ENCODE measurements around the gene NT5E. TPM values are rescaled to one million over a fixed set of nuclear protein-coding genes. Genes with fewer than 3 reads are reported as not detected.
"Not testable (repeated sequence)": the region's sequence is repeated elsewhere in the genome, so short reads cannot be mapped to it uniquely, and the experiment has no call there.

NT5E gene
- total RNA-seq, 4 donors from 2014 or later, result 0.68 to 6.7 (median 3.2) TPM

DNA sequence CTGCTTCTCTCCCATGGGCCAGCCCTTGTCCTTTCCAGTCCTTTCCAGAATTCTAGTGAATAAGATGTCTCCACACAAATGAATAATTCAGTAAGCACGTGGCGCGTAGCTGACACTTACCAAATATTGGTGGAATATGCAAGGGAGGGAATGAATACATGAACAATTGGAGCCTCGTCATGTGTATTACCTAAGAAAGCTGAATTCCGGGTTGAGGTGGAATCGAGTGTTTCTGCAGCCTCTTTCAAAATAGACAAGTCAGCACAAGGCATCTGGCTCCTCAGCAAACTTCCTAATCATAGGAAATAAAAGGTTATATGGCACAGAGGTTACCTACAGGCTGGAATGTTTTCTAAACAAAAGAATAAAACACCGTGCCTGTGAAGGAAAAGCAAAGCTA lies 47.0 kb upstream of the NT5E start:
- Histone ChIP-seq H3K9me3 (no peaks in the 10 kb centered on the region), H3K27ac (peak overlapping the region; percentile 47 to 78 (median 75)), H3K4me3 (no peak overlapping the region), H3K36me3 (no peaks in the 10 kb centered on the region), H3K4me1 (peaks cover 21 to 53% (median 28%) of the 10 kb centered on the region in 3 donors), H3K27me3 (no peaks in the 10 kb centered on the region)
- TF ChIP-seq POLR2A (IDR thresholded peaks at IDR 0.05), result no peak
- TF ChIP-seq, protein P1, sequence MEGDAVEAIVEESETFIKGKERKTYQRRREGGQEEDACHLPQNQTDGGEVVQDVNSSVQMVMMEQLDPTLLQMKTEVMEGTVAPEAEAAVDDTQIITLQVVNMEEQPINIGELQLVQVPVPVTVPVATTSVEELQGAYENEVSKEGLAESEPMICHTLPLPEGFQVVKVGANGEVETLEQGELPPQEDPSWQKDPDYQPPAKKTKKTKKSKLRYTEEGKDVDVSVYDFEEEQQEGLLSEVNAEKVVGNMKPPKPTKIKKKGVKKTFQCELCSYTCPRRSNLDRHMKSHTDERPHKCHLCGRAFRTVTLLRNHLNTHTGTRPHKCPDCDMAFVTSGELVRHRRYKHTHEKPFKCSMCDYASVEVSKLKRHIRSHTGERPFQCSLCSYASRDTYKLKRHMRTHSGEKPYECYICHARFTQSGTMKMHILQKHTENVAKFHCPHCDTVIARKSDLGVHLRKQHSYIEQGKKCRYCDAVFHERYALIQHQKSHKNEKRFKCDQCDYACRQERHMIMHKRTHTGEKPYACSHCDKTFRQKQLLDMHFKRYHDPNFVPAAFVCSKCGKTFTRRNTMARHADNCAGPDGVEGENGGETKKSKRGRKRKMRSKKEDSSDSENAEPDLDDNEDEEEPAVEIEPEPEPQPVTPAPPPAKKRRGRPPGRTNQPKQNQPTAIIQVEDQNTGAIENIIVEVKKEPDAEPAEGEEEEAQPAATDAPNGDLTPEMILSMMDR (IDR thresholded peaks at IDR 0.05), result no peak
- 27 to 46% methylated on average over 7 of the region's 7 CpGs for WGBS, 2 donors
- intact Hi-C loops (cut with DNase I), result no loop called here
- no peak for DNase-seq

DNA sequence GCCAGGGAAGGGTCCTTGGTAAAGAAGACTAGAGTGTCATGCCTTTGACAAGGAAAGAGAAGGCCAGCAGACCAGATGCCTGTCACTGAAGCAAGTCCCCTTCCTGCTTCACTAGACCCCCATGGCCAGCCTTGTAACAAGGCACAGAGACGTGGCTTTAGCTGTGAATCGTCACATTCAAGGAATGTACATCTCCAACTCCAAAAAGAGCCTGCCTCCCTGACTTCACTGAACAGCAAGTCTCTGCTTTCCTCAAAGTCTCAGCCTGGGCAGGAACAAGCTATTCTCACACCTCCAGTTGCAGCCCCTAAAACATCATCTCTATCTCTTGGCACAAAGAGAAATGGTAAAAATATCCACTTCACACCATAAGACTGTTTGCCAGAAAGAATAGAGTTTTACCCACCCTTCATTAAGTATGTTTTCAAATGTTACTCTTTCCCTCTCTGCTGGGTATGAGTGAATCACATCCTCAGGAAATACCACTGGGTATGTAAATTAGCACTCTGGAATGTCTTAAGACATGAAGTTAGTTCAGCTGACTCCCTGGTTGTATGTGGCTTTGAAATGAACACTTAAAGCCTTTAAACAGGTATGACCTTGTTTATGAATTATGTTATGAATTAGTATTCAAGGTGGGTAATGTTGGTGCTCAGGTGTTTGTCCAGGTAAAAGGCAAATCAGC lies 46.4 kb upstream of the NT5E start:
- no peaks in the 10 kb centered on the region for H3K27me3 ChIP-seq
- H3K27ac ChIP-seq, result peak overlapping the region; percentile 47 to 78 (median 75)
- no peaks in the 10 kb centered on the region for H3K36me3 ChIP-seq
- H3K9me3 ChIP-seq, result no peaks in the 10 kb centered on the region
- H3K4me1 ChIP-seq, result peaks cover 21 to 53% (median 28%) of the 10 kb centered on the region in 3 donors
- 43 to 52% methylated on average over 2 of the region's 2 CpGs for WGBS, 2 donors
- H3K4me3 ChIP-seq, result no peak overlapping the region
- TF ChIP-seq, protein P1 (IDR thresholded peaks at IDR 0.05), result no peak
- TF ChIP-seq POLR2A (IDR thresholded peaks at IDR 0.05), result no peak
- DNase-seq, result no peak
- intact Hi-C loops (cut with DNase I), result no loop called here

DNA sequence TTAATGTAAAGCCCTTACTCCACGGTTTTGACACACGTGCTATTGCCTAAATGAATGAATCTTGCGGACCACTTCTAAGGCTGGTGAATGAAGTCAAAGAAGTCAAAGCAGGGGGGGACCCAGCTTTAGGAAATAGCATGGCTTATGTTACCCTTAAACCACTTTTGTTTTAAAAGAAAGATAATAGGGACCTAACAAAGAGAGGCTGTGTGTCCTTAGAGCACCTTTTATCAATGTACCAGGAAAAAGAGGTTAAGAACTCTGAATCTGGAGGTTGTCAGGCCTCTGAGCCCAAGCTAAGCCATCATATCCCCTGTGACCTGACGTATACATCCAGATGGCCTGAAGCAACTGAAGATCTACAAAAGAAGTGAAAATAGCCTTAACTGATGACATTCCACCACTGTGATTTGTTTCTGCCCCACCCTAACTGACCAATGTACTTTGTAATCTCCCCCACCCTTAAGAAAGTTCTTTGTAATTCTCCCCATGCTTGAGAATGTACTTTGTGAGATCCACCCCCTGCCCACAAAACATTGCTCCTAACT lies 45.8 kb upstream of the NT5E start:
- 46 to 60% methylated on average over 4 of the region's 4 CpGs for WGBS, 2 donors
- peak overlapping the region; percentile 47 to 78 (median 75) for H3K27ac ChIP-seq

DNA sequence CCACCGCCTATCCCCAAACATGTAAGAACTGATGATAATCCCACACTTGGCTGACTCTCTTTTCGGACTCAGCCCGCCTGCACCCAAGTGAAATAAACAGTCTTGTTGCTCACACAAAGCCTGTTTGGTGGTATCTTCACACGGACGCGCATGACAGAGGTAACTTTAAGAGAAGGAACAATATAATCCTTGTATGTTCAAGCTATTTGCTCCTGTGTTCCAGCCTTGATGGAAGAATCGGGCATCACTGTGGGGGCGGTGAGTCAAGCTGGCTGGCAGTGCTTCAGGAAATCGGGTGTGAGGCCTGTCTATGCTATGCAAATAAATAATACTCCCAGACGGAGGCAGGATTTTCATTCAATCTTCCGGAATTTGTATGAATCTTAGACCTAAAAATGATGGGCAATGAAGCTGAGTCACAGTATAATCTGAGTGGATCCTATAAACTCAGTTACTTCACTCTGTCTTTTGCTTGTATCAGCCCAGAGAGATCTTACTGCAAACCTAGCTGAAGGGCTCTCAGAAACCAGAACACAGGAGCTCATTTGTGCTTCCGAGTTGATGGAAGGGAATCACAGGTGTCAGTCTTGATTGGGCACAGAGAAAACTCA lies 45.2 kb upstream of the NT5E start:
- DNase-seq, result no peak
- intact Hi-C loops (cut with DNase I), result no loop called here
- no peaks in the 10 kb centered on the region for H3K27me3 ChIP-seq
- no peak overlapping the region for H3K4me3 ChIP-seq
- peak overlapping the region; percentile 47 to 78 (median 75) for H3K27ac ChIP-seq
- H3K9me3 ChIP-seq, result no peaks in the 10 kb centered on the region
- TF ChIP-seq, protein P1 (IDR thresholded peaks at IDR 0.05), result no peak
- no peak for TF ChIP-seq POLR2A (IDR thresholded peaks at IDR 0.05)
- peaks cover 21 to 53% (median 28%) of the 10 kb centered on the region in 3 donors for H3K4me1 ChIP-seq
- WGBS, 2 donors, result 22 to 30% methylated on average over 12 of the region's 12 CpGs
- H3K36me3 ChIP-seq, result no peaks in the 10 kb centered on the region

More for the DNA sequence above, 45.8 kb upstream of the NT5E start:
- intact Hi-C loops (cut with DNase I); DNase-seq; H3K9me3 ChIP-seq; H3K27me3 ChIP-seq; H3K4me3 ChIP-seq; H3K36me3 ChIP-seq: not testable (repeated sequence)
- H3K4me1 ChIP-seq, result peaks cover 21 to 53% (median 28%) of the 10 kb centered on the region in 3 donors

DNA sequence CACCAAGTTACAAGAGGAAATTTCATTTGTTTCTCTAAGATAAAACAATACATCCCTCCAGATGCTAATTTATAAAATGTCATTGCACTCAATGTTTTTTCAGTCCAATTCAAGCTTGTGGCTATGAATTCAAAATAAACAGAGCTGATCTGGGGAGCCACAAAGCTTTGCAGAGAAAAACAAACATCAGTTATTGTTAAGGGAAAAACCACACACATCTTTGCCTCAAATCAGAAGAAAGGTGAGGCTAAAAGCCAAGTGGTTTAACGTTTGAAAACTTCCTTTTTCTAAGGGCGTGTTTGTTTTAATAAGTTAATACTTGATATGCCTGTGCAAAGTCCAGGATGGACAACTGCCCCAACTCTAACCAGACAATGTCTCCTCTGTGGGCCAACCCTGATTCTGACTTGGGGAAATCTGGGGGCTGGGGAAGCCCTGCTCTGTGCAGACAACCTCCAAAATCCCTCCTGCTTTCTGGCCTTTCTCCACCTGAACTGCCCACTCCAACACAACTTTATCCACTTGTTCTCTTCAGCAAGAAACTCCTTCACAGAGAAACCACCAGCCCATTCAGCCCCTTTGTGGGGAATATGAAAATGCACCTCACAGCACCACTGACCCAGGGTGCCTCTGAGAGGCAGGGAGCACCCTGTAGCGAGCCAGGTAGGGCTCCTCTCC lies 44.6 kb upstream of the NT5E start:
- Histone ChIP-seq H3K36me3 (no peaks in the 10 kb centered on the region), H3K27ac (peak overlapping the region; percentile 26 to 78 (median 60)), H3K4me1 (peaks cover 21 to 53% (median 28%) of the 10 kb centered on the region in 3 donors), H3K27me3 (no peaks in the 10 kb centered on the region), H3K4me3 (no peak overlapping the region), H3K9me3 (no peaks in the 10 kb centered on the region)
- intact Hi-C loops (cut with DNase I), result no loop called here
- no peak for DNase-seq
- WGBS, 2 donors, result 22 to 41% methylated on average over 3 of the region's 3 CpGs
- TF ChIP-seq, protein P1 (IDR thresholded peaks at IDR 0.05), result no peak
- no peak for TF ChIP-seq POLR2A (IDR thresholded peaks at IDR 0.05)

Data from esophagus squamous epithelium (tissue), 5 donors.